ENCODE results near the gene IRF5.
A peak's percentile ranks its signal among the peaks of the same experiment; 100 is the strongest.

The IRF5 gene

GRCh38 chr7:128921866-128922440 lies 15.8 kb upstream of the IRF5 start:
- Histone ChIP-seq H3K27ac (ENCODE audit: extremely low read depth, low read depth, low read length) (no peak overlapping the region), H3K9me3 (ENCODE audit: control insufficient read depth, insufficient read depth, low read depth, low read length) (no peaks in the 10 kb centered on the region), H3K4me3 (ENCODE audit: low read depth, low read length) (no peak overlapping the region), H3K36me3 (ENCODE audit: control insufficient read depth in 2 of 2, insufficient read depth in 1 of 2, low read length in 2 of 2) (no peaks in the 10 kb centered on the region), H3K4me1 (ENCODE audit: control insufficient read depth, insufficient read depth, low read length) (no peaks in the 10 kb centered on the region)
- ChIA-PET CTCF (interaction anchor here (0.7 kb wide), 1 partner anchor 77 kb away, joined by 4 read pairs; no protein-coding TSS in a partner anchor), POLR2A (no interaction called here)
- no peak for TF ChIP-seq PRDM2 (tag by site-specific recombination; IDR thresholded peaks at IDR 0.05; ENCODE audit: borderline replicate concordance)
- peak; percentile 83 for TF ChIP-seq ZIC2 (tag by site-specific recombination; IDR thresholded peaks at IDR 0.05)
- TF ChIP-seq GLIS1 (tag by site-specific recombination; IDR thresholded peaks at IDR 0.05) = peak; percentile 95
- 0 out of 2 replicates have a peak, but pooled peaks have one; percentile 24 for TF ChIP-seq GLIS2 (tag by site-specific recombination; IDR thresholded peaks at IDR 0.05)
- no peak for TF ChIP-seq ZNF404 (tag by site-specific recombination; IDR thresholded peaks at IDR 0.05)

GRCh38 chr7:128922496-128923410 lies 15.0 kb upstream of the IRF5 start:
- H3K27ac ChIP-seq (ENCODE audit: extremely low read depth, low read depth, low read length) = no peak overlapping the region
- no peaks in the 10 kb centered on the region for H3K9me3 ChIP-seq (ENCODE audit: control insufficient read depth, insufficient read depth, low read depth, low read length)
- H3K36me3 ChIP-seq (ENCODE audit: control insufficient read depth in 2 of 2, insufficient read depth in 1 of 2, low read length in 2 of 2) = no peaks in the 10 kb centered on the region
- ChIA-PET POLR2A (interaction anchor here (0.6 kb wide), 1 partner anchor 261 kb away, joined by 4 read pairs; no protein-coding TSS in a partner anchor), CTCF (interaction anchor here (0.6 to 0.7 kb wide), 3 partner anchors 76 to 512 kb away, joined by 3 to 4 read pairs (median 4); no protein-coding TSS in a partner anchor)
- H3K4me1 ChIP-seq (ENCODE audit: control insufficient read depth, insufficient read depth, low read length) = no peaks in the 10 kb centered on the region
- no peak overlapping the region for H3K4me3 ChIP-seq (ENCODE audit: low read depth, low read length)
- TF ChIP-seq ZNF311 (tag by site-specific recombination; IDR thresholded peaks at IDR 0.05; ENCODE audit: borderline replicate concordance) (no peak), PRDM1 (tag by site-specific recombination; IDR thresholded peaks at IDR 0.05) (no peak), ZNF280C (tag by site-specific recombination; IDR thresholded peaks at IDR 0.05) (no peak), SCRT2 (tag by site-specific recombination; IDR thresholded peaks at IDR 0.05) (no peak), ZNF785 (tag by site-specific recombination; IDR thresholded peaks at IDR 0.05) (no peak), ZNF473 (tag by site-specific recombination; IDR thresholded peaks at IDR 0.05) (no peak), ZBTB7A (tag by site-specific recombination; IDR thresholded peaks at IDR 0.05; ENCODE audit: low read depth) (no peak), ZEB2 (tag by site-specific recombination; IDR thresholded peaks at IDR 0.05) (no peak), ZNF426 (tag by site-specific recombination; IDR thresholded peaks at IDR 0.05) (no peak), ZFP37 (tag by site-specific recombination; IDR thresholded peaks at IDR 0.05) (no peak), YY1 (tag by site-specific recombination; IDR thresholded peaks at IDR 0.05) (no peak)
- TF ChIP-seq, protein P1, sequence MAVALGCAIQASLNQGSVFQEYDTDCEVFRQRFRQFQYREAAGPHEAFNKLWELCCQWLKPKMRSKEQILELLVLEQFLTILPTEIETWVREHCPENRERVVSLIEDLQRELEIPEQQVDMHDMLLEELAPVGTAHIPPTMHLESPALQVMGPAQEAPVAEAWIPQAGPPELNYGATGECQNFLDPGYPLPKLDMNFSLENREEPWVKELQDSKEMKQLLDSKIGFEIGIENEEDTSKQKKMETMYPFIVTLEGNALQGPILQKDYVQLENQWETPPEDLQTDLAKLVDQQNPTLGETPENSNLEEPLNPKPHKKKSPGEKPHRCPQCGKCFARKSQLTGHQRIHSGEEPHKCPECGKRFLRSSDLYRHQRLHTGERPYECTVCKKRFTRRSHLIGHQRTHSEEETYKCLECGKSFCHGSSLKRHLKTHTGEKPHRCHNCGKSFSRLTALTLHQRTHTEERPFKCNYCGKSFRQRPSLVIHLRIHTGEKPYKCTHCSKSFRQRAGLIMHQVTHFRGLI (tag by site-specific recombination; IDR thresholded peaks at IDR 0.05) = no peak
- TF ChIP-seq, protein P2, sequence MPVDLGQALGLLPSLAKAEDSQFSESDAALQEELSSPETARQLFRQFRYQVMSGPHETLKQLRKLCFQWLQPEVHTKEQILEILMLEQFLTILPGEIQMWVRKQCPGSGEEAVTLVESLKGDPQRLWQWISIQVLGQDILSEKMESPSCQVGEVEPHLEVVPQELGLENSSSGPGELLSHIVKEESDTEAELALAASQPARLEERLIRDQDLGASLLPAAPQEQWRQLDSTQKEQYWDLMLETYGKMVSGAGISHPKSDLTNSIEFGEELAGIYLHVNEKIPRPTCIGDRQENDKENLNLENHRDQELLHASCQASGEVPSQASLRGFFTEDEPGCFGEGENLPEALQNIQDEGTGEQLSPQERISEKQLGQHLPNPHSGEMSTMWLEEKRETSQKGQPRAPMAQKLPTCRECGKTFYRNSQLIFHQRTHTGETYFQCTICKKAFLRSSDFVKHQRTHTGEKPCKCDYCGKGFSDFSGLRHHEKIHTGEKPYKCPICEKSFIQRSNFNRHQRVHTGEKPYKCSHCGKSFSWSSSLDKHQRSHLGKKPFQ (tag by site-specific recombination; IDR thresholded peaks at IDR 0.05) = no peak
- TF ChIP-seq, protein P3, sequence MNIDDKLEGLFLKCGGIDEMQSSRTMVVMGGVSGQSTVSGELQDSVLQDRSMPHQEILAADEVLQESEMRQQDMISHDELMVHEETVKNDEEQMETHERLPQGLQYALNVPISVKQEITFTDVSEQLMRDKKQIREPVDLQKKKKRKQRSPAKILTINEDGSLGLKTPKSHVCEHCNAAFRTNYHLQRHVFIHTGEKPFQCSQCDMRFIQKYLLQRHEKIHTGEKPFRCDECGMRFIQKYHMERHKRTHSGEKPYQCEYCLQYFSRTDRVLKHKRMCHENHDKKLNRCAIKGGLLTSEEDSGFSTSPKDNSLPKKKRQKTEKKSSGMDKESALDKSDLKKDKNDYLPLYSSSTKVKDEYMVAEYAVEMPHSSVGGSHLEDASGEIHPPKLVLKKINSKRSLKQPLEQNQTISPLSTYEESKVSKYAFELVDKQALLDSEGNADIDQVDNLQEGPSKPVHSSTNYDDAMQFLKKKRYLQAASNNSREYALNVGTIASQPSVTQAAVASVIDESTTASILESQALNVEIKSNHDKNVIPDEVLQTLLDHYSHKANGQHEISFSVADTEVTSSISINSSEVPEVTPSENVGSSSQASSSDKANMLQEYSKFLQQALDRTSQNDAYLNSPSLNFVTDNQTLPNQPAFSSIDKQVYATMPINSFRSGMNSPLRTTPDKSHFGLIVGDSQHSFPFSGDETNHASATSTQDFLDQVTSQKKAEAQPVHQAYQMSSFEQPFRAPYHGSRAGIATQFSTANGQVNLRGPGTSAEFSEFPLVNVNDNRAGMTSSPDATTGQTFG (tag by site-specific recombination; IDR thresholded peaks at IDR 0.05; ENCODE audit: borderline replicate concordance) = no peak

Data from HEK293 (cell line).